Kidney epithelial cell (primary cell): ENCODE measurements around the gene FAM161A. TPM values are rescaled to one million over a fixed set of nuclear protein-coding genes. Genes with fewer than 3 reads are reported as not detected.
"Not testable (repeated sequence)": the region's sequence is repeated elsewhere in the genome, so short reads cannot be mapped to it uniquely, and the experiment has no call there.

Experiments
- DNase-seq: peaks from one replicate; pipeline ENCODE4 v3.0.0-alpha.2; 2010; ENCODE audit warnings: low read depth
- H3K27me3 ChIP-seq: 2 replicates; pipeline ENCODE4 v1.6.0; 2011; ENCODE audit warnings: low read length; ENCODE audit not compliant: control insufficient read depth, insufficient read depth
- H3K36me3 ChIP-seq: 2 replicates; pipeline ENCODE4 v1.5.1; 2011; ENCODE audit warnings: low read length; ENCODE audit not compliant: control insufficient read depth, insufficient read depth
- H3K4me3 ChIP-seq: 2 replicates; pipeline ENCODE4 v1.5.1; 2011; ENCODE audit warnings: low read depth, mild to moderate bottlenecking, control low read depth, low read length
- CTCF ChIP-seq: IDR thresholded peaks from 2 replicates; pipeline ENCODE4 v1.5.1; 2011; ENCODE audit warnings: mild to moderate bottlenecking, moderate library complexity, low read length, control low read depth, inconsistent platforms; ENCODE audit not compliant: insufficient read depth, poor library complexity, severe bottlenecking
- total RNA-seq: library from RNA; depleted of rRNA; stranded (reverse); fragments of >200 nt; gene quantifications from 2 replicates; pipeline ENCODE4 v1.2.3, GENCODE V29; 2015

The FAM161A gene
- total RNA-seq, 1 donor from 2014 or later = 6.0 TPM

- DNase-seq = no peak
- Histone ChIP-seq H3K27me3 (no peaks in the 10 kb centered on the region), H3K36me3 (no peaks in the 10 kb centered on the region), H3K4me3 (no peak overlapping the region)
- TF ChIP-seq CTCF = no peak
Measured at GRCh38 chr2:61807036-61807757, 46.7 kb downstream of the FAM161A start.

- TF ChIP-seq CTCF = no peak
- Histone ChIP-seq H3K4me3 (no peak overlapping the region), H3K27me3 (no peaks in the 10 kb centered on the region), H3K36me3 (no peaks in the 10 kb centered on the region)
- no peak for DNase-seq
Measured at GRCh38 chr2:61802548-61802947, 51.3 kb downstream of the FAM161A start.

GRCh38 chr2:61799099-61799498, 54.8 kb downstream of the FAM161A start:
- TF ChIP-seq CTCF = no peak
- no peak for DNase-seq
- Histone ChIP-seq H3K27me3 (no peaks in the 10 kb centered on the region), H3K36me3 (no peaks in the 10 kb centered on the region), H3K4me3 (no peak overlapping the region)

DNA sequence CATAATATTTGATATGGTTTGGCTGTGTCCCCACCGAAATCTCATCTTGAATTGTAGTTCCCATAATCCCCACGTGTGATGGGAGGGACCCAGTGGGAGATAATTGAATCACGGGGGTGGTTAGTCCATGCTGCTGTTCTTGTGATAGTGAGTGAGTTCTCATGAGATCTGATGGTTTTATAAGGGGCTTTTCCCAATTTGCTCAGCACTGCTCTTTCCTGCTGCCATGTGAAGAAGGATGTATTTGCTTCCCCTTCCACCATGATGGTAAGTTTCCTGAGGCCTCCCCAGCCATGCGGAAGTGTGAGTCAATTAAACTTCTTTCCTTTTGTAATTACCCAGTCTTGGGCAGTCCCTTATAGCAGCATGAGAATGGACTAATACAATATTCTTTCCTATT, 56.4 kb downstream of the FAM161A start:
- H3K4me3 ChIP-seq = not testable (repeated sequence)

GRCh38 chr2:61795408-61795807, 58.5 kb downstream of the FAM161A start:
- TF ChIP-seq CTCF = no peak
- Histone ChIP-seq H3K27me3 (no peaks in the 10 kb centered on the region), H3K4me3 (no peak overlapping the region), H3K36me3 (no peaks in the 10 kb centered on the region)
- no peak for DNase-seq

More for the DNA sequence above, 56.4 kb downstream of the FAM161A start:
- DNase-seq, H3K27me3 ChIP-seq, H3K36me3 ChIP-seq: not testable (repeated sequence)

GRCh38 chr2:61793389-61793836, 60.4 kb downstream of the FAM161A start:
- Histone ChIP-seq H3K4me3 (no peak overlapping the region), H3K27me3 (no peaks in the 10 kb centered on the region), H3K36me3 (no peaks in the 10 kb centered on the region)
- peak; percentile 66 for TF ChIP-seq CTCF
- peak; percentile 12 for DNase-seq
